Mesendoderm (in vitro differentiated cells): ENCODE measurements around the gene SAMD1.
A peak's percentile ranks its signal among the peaks of the same experiment; 100 is the strongest.

Experiments used
- DNase-seq: peaks from one replicate; pipeline ENCODE4 v3.0.0; 2013
- H2AK5ac ChIP-seq: 2 replicates; pipeline ENCODE4 v1.6.1; 2013; ENCODE audit warnings: low read length, inconsistent platforms
- H2BK120ac ChIP-seq: 2 replicates; pipeline ENCODE4 v1.6.1; 2013; ENCODE audit warnings: low read depth, mild to moderate bottlenecking, low read length, moderate library complexity, mixed read lengths
- H2BK15ac ChIP-seq: replicated peaks from 2 replicates; pipeline ENCODE4 v1.6.1; 2013; ENCODE audit warnings: low read depth, mild to moderate bottlenecking, moderate library complexity
- H2BK5ac ChIP-seq: 2 replicates; pipeline ENCODE4 v1.6.1; 2013; ENCODE audit warnings: low read length, inconsistent platforms
- H3K18ac ChIP-seq: 2 replicates; pipeline ENCODE4 v1.6.1; 2013; ENCODE audit warnings: mild to moderate bottlenecking, low read length, mixed read lengths
- H3K23ac ChIP-seq: one replicate; pipeline ENCODE4 v1.6.1; 2013; ENCODE audit warnings: low read length
- H3K27ac ChIP-seq: 2 replicates; pipeline ENCODE4 v1.5.1; 2013; ENCODE audit warnings: low read depth, mild to moderate bottlenecking, inconsistent platforms, low read length, moderate library complexity
- H3K27me3 ChIP-seq: 2 replicates; pipeline ENCODE4 v1.6.1; 2013; ENCODE audit warnings: low read length, control low read depth, mild to moderate bottlenecking, inconsistent platforms; ENCODE audit not compliant: insufficient read depth, poor library complexity
- H3K36me3 ChIP-seq: 2 replicates; pipeline ENCODE4 v1.6.1; 2013; ENCODE audit warnings: low read length, inconsistent platforms; ENCODE audit not compliant: control insufficient read depth, insufficient read depth
- H3K4ac ChIP-seq: one replicate; pipeline ENCODE4 v1.6.1; 2013; ENCODE audit warnings: low read depth, mild to moderate bottlenecking, low read length, moderate library complexity
- H3K4me1 ChIP-seq: 2 replicates; pipeline ENCODE4 v1.6.1; 2013; ENCODE audit warnings: low read depth, low read length, inconsistent platforms; ENCODE audit not compliant: control insufficient read depth
- H3K4me2 ChIP-seq: 2 replicates; pipeline ENCODE4 v1.6.1; 2013; ENCODE audit warnings: low read length
- H3K4me3 ChIP-seq: 2 replicates; pipeline ENCODE4 v1.5.1; 2013; ENCODE audit warnings: mild to moderate bottlenecking, low read length
- H3K56ac ChIP-seq: one replicate; pipeline ENCODE4 v1.6.1; 2013; ENCODE audit warnings: low read length
- H3K79me1 ChIP-seq: 2 replicates; pipeline ENCODE4 v1.6.1; 2013; ENCODE audit warnings: low read length, inconsistent platforms
- H3K79me2 ChIP-seq: 2 replicates; pipeline ENCODE4 v1.6.1; 2013; ENCODE audit warnings: mild to moderate bottlenecking, low read length; ENCODE audit not compliant: control insufficient read depth, insufficient read depth
- H3K9ac ChIP-seq: 2 replicates; pipeline ENCODE4 v1.6.1; 2013; ENCODE audit warnings: low read length, inconsistent platforms
- H4K5ac ChIP-seq: one replicate; pipeline ENCODE4 v1.6.1; 2013; ENCODE audit warnings: low read length
- H4K8ac ChIP-seq: one replicate; pipeline ENCODE4 v1.6.1; 2013; ENCODE audit warnings: low read depth, mild to moderate bottlenecking, control low read depth, low read length, moderate library complexity
- WGBS: extraction: QIAGEN DNeasy Blood & Tissue Kit; methylation state at CpG from one replicate; pipeline ENCODE4 v1.1.7; 2013; ENCODE audit warnings: low lambda C conversion rate, missing lambda C conversion rate; ENCODE audit not compliant: insufficient coverage; ENCODE audit errors: extremely low coverage; 5-methylcytosine and 5-hydroxymethylcytosine counted together

SAMD1 gene

GRCh38 chr19:14073925-14074838 is 16.4 kb downstream of the SAMD1 start:
- H3K36me3 ChIP-seq: no peaks in the 10 kb centered on the region
- H3K4me2 ChIP-seq: peak overlapping the region; percentile 45
- H3K4me3 ChIP-seq: no peak overlapping the region
- no peaks in the 10 kb centered on the region for H3K79me1 ChIP-seq
- H3K4me1 ChIP-seq: peaks cover 1% of the 10 kb centered on the region
- no peak overlapping the region for H3K27ac ChIP-seq
- H3K79me2 ChIP-seq: no peaks in the 10 kb centered on the region
- H4K5ac ChIP-seq: no peak overlapping the region
- no peak overlapping the region for H3K23ac ChIP-seq
- no peak overlapping the region for H3K18ac ChIP-seq
- H3K9ac ChIP-seq: peak overlapping the region; percentile 57
- no peak for DNase-seq
- no CpG with 5 or more reads among the region's 44 CpGs for WGBS
- H2AK5ac ChIP-seq: no peak overlapping the region
- H4K8ac ChIP-seq: no peak overlapping the region
- no peak overlapping the region for H2BK15ac ChIP-seq
- peak overlapping the region; percentile 81 for H3K56ac ChIP-seq
- no peak overlapping the region for H2BK5ac ChIP-seq
- H3K4ac ChIP-seq: no peak overlapping the region
- H3K27me3 ChIP-seq: peaks cover 6% of the 10 kb centered on the region
- H2BK120ac ChIP-seq: no peak overlapping the region

GRCh38 chr19:14073261-14073924 is 17.2 kb downstream of the SAMD1 start:
- Histone ChIP-seq H4K5ac (no peak overlapping the region), H3K18ac (peak overlapping the region; percentile 52), H3K4me3 (peak overlapping the region; percentile 16), H3K4me1 (peaks cover 1% of the 10 kb centered on the region), H3K56ac (peak overlapping the region; percentile 81), H3K4me2 (peak overlapping the region; percentile 68), H4K8ac (no peak overlapping the region), H2AK5ac (no peak overlapping the region), H3K27ac (no peak overlapping the region), H2BK15ac (no peak overlapping the region), H3K27me3 (peaks cover 6% of the 10 kb centered on the region), H3K9ac (peak overlapping the region; percentile 57), H3K36me3 (no peaks in the 10 kb centered on the region), H3K23ac (no peak overlapping the region), H3K79me1 (no peaks in the 10 kb centered on the region), H2BK120ac (no peak overlapping the region), H3K4ac (no peak overlapping the region), H3K79me2 (no peaks in the 10 kb centered on the region), H2BK5ac (no peak overlapping the region)
- WGBS: no CpG with 5 or more reads among the region's 106 CpGs
- DNase-seq: peak; percentile 72

GRCh38 chr19:14072535-14073260 is 17.9 kb downstream of the SAMD1 start, which contains the start of gene MISP3:
TSS of gene MISP3 (plus strand) at chr19:14072786. CDS start at chr19:14073310, 524 bp downstream.
- Histone ChIP-seq H3K4me1 (peaks cover 1% of the 10 kb centered on the region), H3K9ac (peak within 1 kb of the TSS; percentile 69), H2BK15ac (no peak within 1 kb of the TSS), H3K27ac (no peak within 1 kb of the TSS), H2BK5ac (no peak within 1 kb of the TSS), H3K4me2 (peak within 1 kb of the TSS; percentile 95), H4K5ac (no peak within 1 kb of the TSS), H2BK120ac (no peak within 1 kb of the TSS), H3K36me3 (no peaks in the 10 kb centered on the region), H3K4me3 (peak within 1 kb of the TSS; percentile 17), H3K23ac (no peak within 1 kb of the TSS), H4K8ac (no peak within 1 kb of the TSS), H2AK5ac (no peak within 1 kb of the TSS), H3K79me1 (no peaks in the 10 kb centered on the region), H3K18ac (peak within 1 kb of the TSS; percentile 52), H3K27me3 (peaks cover 6% of the 10 kb centered on the region), H3K79me2 (no peaks in the 10 kb centered on the region), H3K56ac (peak within 1 kb of the TSS; percentile 90), H3K4ac (no peak within 1 kb of the TSS)
- no peak for DNase-seq
- WGBS: no CpG with 5 or more reads among the region's 51 CpGs

GRCh38 chr19:14070268-14071050 is 20.1 kb downstream of the SAMD1 start:
- Histone ChIP-seq H2BK5ac (no peak overlapping the region), H3K23ac (no peak overlapping the region), H3K27me3 (peaks cover 6% of the 10 kb centered on the region), H4K8ac (no peak overlapping the region), H3K4me3 (no peak overlapping the region), H2BK15ac (no peak overlapping the region), H3K79me2 (no peaks in the 10 kb centered on the region), H3K56ac (peak overlapping the region; percentile 15), H3K9ac (no peak overlapping the region), H3K79me1 (no peaks in the 10 kb centered on the region), H3K4ac (no peak overlapping the region), H2BK120ac (no peak overlapping the region), H3K4me2 (no peak overlapping the region), H3K36me3 (no peaks in the 10 kb centered on the region), H3K27ac (no peak overlapping the region), H3K4me1 (peaks cover 1% of the 10 kb centered on the region), H2AK5ac (no peak overlapping the region), H3K18ac (no peak overlapping the region), H4K5ac (no peak overlapping the region)
- DNase-seq: no peak
- no CpG with 5 or more reads among the region's 43 CpGs for WGBS

- Histone ChIP-seq H4K5ac (no peak overlapping the region), H2BK15ac (no peak overlapping the region), H2AK5ac (no peak overlapping the region)
Measured at GRCh38 chr19:14066134-14066533, 24.4 kb downstream of the SAMD1 start.

More at GRCh38 chr19:14066134-14066533, 24.4 kb downstream of the SAMD1 start:
- H3K56ac ChIP-seq: no peak overlapping the region
- H2BK5ac ChIP-seq: no peak overlapping the region
- H3K4me3 ChIP-seq: no peak overlapping the region
- H3K4me2 ChIP-seq: no peak overlapping the region
- H4K8ac ChIP-seq: no peak overlapping the region
- H3K4ac ChIP-seq: no peak overlapping the region
- H3K27ac ChIP-seq: no peak overlapping the region
- WGBS: no CpG with 5 or more reads among the region's 2 CpGs
- no peak overlapping the region for H3K23ac ChIP-seq
- no peak for DNase-seq
- H3K18ac ChIP-seq: no peak overlapping the region
- no peak overlapping the region for H3K9ac ChIP-seq
- H2BK120ac ChIP-seq: no peak overlapping the region
- no peaks in the 10 kb centered on the region for H3K4me1 ChIP-seq
- H3K79me1 ChIP-seq: no peaks in the 10 kb centered on the region
- H3K36me3 ChIP-seq: no peaks in the 10 kb centered on the region
- no peaks in the 10 kb centered on the region for H3K27me3 ChIP-seq
- no peaks in the 10 kb centered on the region for H3K79me2 ChIP-seq
